ENCODE data around the gene STAMBPL1.

- no peak for TF ChIP-seq CTCF (IDR thresholded peaks at IDR 0.05; ENCODE audit: low read depth, low read length)
- no peak for TF ChIP-seq EZH2phosphoT487 (IDR thresholded peaks at IDR 0.05; ENCODE audit: low read depth)
Observed at GRCh38 chr10:88908194-88908593, 28.1 kb downstream of the STAMBPL1 start.

All from OCI-LY3 (cell line).